ENCODE results near the gene FGA.

Gene FGA

GRCh38 chr4:154573190-154573870, 17.2 kb downstream of the FGA start:
- TF ChIP-seq ZNF8 (CRISPR knock-in tag; IDR thresholded peaks at IDR 0.05) (no peak), ZFP3 (CRISPR knock-in tag; IDR thresholded peaks at IDR 0.05) (no peak), ESRRG (CRISPR knock-in tag; IDR thresholded peaks at IDR 0.05) (no peak), RARB (CRISPR knock-in tag; IDR thresholded peaks at IDR 0.05) (no peak), ZNF565 (CRISPR knock-in tag; conservative IDR thresholded peaks at IDR 0.05; ENCODE audit: low read depth) (no peak), CSDC2 (CRISPR knock-in tag; IDR thresholded peaks at IDR 0.05) (no peak)
- TF ChIP-seq, protein P1, sequence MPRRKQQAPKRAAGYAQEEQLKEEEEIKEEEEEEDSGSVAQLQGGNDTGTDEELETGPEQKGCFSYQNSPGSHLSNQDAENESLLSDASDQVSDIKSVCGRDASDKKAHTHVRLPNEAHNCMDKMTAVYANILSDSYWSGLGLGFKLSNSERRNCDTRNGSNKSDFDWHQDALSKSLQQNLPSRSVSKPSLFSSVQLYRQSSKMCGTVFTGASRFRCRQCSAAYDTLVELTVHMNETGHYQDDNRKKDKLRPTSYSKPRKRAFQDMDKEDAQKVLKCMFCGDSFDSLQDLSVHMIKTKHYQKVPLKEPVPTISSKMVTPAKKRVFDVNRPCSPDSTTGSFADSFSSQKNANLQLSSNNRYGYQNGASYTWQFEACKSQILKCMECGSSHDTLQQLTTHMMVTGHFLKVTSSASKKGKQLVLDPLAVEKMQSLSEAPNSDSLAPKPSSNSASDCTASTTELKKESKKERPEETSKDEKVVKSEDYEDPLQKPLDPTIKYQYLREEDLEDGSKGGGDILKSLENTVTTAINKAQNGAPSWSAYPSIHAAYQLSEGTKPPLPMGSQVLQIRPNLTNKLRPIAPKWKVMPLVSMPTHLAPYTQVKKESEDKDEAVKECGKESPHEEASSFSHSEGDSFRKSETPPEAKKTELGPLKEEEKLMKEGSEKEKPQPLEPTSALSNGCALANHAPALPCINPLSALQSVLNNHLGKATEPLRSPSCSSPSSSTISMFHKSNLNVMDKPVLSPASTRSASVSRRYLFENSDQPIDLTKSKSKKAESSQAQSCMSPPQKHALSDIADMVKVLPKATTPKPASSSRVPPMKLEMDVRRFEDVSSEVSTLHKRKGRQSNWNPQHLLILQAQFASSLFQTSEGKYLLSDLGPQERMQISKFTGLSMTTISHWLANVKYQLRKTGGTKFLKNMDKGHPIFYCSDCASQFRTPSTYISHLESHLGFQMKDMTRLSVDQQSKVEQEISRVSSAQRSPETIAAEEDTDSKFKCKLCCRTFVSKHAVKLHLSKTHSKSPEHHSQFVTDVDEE (CRISPR knock-in tag; IDR thresholded peaks at IDR 0.05) = no peak
- TF ChIP-seq, protein P2, sequence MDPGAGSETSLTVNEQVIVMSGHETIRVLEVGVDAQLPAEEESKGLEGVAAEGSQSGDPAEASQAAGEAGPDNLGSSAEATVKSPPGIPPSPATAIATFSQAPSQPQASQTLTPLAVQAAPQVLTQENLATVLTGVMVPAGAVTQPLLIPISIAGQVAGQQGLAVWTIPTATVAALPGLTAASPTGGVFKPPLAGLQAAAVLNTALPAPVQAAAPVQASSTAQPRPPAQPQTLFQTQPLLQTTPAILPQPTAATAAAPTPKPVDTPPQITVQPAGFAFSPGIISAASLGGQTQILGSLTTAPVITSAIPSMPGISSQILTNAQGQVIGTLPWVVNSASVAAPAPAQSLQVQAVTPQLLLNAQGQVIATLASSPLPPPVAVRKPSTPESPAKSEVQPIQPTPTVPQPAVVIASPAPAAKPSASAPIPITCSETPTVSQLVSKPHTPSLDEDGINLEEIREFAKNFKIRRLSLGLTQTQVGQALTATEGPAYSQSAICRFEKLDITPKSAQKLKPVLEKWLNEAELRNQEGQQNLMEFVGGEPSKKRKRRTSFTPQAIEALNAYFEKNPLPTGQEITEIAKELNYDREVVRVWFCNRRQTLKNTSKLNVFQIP (CRISPR knock-in tag; IDR thresholded peaks at IDR 0.05; ENCODE audit: borderline replicate concordance, low read depth) = no peak
- TF ChIP-seq, protein P3, sequence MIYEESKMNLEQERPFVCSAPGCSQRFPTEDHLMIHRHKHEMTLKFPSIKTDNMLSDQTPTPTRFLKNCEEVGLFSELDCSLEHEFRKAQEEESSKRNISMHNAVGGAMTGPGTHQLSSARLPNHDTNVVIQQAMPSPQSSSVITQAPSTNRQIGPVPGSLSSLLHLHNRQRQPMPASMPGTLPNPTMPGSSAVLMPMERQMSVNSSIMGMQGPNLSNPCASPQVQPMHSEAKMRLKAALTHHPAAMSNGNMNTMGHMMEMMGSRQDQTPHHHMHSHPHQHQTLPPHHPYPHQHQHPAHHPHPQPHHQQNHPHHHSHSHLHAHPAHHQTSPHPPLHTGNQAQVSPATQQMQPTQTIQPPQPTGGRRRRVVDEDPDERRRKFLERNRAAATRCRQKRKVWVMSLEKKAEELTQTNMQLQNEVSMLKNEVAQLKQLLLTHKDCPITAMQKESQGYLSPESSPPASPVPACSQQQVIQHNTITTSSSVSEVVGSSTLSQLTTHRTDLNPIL (CRISPR knock-in tag; IDR thresholded peaks at IDR 0.05; ENCODE audit: low read depth) = no peak
- no peak for ATAC-seq

- TF ChIP-seq GLIS3 (CRISPR knock-in tag; IDR thresholded peaks at IDR 0.05) = no peak
- TF ChIP-seq RARB (CRISPR knock-in tag; IDR thresholded peaks at IDR 0.05) = no peak
- no peak for TF ChIP-seq ARNTL (CRISPR knock-in tag; IDR thresholded peaks at IDR 0.05; ENCODE audit: borderline replicate concordance, low read depth)
- no peak for TF ChIP-seq OSR1 (CRISPR knock-in tag; IDR thresholded peaks at IDR 0.05)
- no peak for TF ChIP-seq ZFP3 (CRISPR knock-in tag; IDR thresholded peaks at IDR 0.05)
- TF ChIP-seq ZNF8 (CRISPR knock-in tag; IDR thresholded peaks at IDR 0.05) = no peak
- TF ChIP-seq, protein P1 (CRISPR knock-in tag; IDR thresholded peaks at IDR 0.05) = no peak
- TF ChIP-seq, protein P4, sequence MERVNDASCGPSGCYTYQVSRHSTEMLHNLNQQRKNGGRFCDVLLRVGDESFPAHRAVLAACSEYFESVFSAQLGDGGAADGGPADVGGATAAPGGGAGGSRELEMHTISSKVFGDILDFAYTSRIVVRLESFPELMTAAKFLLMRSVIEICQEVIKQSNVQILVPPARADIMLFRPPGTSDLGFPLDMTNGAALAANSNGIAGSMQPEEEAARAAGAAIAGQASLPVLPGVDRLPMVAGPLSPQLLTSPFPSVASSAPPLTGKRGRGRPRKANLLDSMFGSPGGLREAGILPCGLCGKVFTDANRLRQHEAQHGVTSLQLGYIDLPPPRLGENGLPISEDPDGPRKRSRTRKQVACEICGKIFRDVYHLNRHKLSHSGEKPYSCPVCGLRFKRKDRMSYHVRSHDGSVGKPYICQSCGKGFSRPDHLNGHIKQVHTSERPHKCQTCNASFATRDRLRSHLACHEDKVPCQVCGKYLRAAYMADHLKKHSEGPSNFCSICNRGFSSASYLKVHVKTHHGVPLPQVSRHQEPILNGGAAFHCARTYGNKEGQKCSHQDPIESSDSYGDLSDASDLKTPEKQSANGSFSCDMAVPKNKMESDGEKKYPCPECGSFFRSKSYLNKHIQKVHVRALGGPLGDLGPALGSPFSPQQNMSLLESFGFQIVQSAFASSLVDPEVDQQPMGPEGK (CRISPR knock-in tag; IDR thresholded peaks at IDR 0.05; ENCODE audit: borderline replicate concordance) = no peak
- no peak for TF ChIP-seq PPARA (CRISPR knock-in tag; IDR thresholded peaks at IDR 0.05; ENCODE audit: borderline replicate concordance)
- TF ChIP-seq TOX (CRISPR knock-in tag; IDR thresholded peaks at IDR 0.05; ENCODE audit: borderline replicate concordance) = no peak
- no peak for TF ChIP-seq ESRRG (CRISPR knock-in tag; IDR thresholded peaks at IDR 0.05)
- TF ChIP-seq, protein P3 (CRISPR knock-in tag; IDR thresholded peaks at IDR 0.05; ENCODE audit: low read depth) = no peak
- TF ChIP-seq SNAI2 (CRISPR knock-in tag; IDR thresholded peaks at IDR 0.05) = no peak
- TF ChIP-seq BACH2 (CRISPR knock-in tag; IDR thresholded peaks at IDR 0.05; ENCODE audit: borderline replicate concordance) = no peak
- no peak for TF ChIP-seq ZNF565 (CRISPR knock-in tag; conservative IDR thresholded peaks at IDR 0.05; ENCODE audit: low read depth)
- ATAC-seq = no peak
These were observed 21.0 kb downstream of the FGA start for GRCh38 chr4:154569584-154569983.

Data from SK-N-SH treated with all-trans-retinoic acid at 6 μM for 48 hours (cell line).